ENCODE data around the gene SLC25A42.

GRCh38 chr19:19139876-19140229, 76.1 kb downstream of the SLC25A42 start:
- TF ChIP-seq, protein P1, sequence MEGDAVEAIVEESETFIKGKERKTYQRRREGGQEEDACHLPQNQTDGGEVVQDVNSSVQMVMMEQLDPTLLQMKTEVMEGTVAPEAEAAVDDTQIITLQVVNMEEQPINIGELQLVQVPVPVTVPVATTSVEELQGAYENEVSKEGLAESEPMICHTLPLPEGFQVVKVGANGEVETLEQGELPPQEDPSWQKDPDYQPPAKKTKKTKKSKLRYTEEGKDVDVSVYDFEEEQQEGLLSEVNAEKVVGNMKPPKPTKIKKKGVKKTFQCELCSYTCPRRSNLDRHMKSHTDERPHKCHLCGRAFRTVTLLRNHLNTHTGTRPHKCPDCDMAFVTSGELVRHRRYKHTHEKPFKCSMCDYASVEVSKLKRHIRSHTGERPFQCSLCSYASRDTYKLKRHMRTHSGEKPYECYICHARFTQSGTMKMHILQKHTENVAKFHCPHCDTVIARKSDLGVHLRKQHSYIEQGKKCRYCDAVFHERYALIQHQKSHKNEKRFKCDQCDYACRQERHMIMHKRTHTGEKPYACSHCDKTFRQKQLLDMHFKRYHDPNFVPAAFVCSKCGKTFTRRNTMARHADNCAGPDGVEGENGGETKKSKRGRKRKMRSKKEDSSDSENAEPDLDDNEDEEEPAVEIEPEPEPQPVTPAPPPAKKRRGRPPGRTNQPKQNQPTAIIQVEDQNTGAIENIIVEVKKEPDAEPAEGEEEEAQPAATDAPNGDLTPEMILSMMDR (IDR thresholded peaks at IDR 0.05) = peak in 1 of 4 experiments; percentile 35
- TF ChIP-seq POLR2AphosphoS5 (IDR thresholded peaks at IDR 0.05) = no peak
- no peak for TF ChIP-seq POLR2A (IDR thresholded peaks at IDR 0.05)
- no peak for TF ChIP-seq EP300 (IDR thresholded peaks at IDR 0.05)
